GM18873 (cell line): ENCODE results near the gene EGFR.
A peak's percentile ranks its signal among the peaks of the same experiment; 100 is the strongest.

Source experiments
- ATAC-seq: cut with Tn5 transposase; IDR thresholded peaks from one replicate; pipeline ENCODE4 v1.9.1; 2021; ENCODE audit warnings: mild to moderate bottlenecking, moderate library complexity, moderate number of reproducible peaks; ENCODE audit not compliant: unreplicated experiment, low FRiP score

EGFR gene

DNA sequence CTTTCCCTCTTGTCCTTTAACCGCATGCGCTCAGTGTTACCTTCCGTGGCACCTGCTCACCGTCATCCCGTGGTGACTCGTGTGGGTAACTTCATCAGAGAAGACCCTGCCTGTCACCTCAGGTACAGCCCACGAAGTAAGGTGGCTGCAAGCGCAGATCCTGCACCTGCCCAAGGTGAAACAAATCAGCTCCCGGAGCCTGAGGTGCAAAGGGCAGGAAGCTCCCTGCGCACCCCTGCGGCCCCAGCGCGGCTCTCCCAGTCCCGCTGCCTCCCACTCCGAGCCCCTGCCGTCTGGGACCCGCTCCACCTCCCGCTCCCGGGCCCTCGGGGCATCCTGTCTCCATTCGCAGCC lies 235.4 kb downstream of the EGFR start:
- ATAC-seq, result no peak

DNA sequence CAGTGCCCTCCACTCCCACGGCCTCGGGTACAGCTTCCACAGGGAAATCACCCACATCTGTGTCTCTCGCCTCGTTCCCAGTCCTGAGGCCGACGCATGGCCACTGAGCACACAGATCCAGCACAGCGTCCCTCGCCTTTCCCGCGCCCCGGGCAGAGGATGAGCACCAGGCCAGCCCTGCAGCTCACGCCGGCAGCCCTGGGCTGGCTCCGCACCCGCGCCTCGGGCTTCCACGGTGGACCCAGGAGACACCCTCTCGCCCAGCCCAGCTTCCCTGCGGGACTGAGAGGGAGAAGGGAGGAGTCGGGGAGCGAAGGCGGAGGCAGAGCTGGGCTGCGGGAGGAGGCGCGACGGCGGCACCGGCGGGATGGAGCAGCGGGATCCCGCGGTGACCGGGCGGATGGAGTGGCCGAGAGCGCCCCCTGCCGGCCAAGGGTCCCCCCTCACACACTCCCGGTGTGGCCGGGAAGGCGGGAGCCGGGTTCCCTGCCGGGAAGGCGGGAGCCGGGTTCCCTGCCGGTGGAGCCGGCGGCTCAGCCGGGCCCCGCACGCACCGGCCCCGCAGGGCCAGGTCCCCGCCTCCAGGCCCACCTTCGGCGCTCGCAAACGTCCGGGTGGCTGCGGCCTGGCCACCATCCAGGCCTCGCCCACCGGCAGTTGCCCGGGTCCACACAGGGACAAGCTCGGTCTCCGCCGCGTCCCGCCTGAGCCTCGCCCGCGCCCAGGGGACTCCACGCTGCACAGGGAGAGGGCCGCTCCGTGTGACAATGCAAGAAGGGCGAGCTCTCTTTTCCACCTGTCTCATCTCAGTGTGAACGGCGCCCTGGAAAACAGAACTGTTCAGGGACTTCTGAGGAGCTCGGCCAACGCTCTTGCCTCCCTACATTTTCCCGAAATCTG lies 236.0 kb downstream of the EGFR start:
- ATAC-seq, result peak; percentile 64

- ATAC-seq, result peak; percentile 74
These were observed 237.0 kb downstream of the EGFR start for GRCh38 chr7:55255496-55256445.

DNA sequence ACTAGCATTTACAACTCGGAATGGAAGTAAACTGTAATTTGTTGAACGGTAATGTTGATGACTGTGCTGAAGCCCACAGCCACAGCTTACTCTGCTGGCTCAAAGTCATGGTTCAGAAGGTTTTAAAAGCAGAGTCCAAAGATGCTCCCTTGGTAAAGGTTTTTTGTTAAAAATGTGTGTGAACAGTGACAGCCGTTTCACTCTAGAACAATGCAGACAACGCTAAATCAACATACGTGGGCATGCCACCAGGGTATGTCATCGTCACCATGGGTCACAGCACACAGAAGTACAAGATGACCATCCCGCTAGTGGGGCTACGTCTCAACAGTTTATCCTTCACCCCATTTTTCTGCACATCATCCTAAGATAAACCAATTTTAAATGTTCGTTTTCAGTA lies 239.8 kb downstream of the EGFR start:
- no peak for ATAC-seq

DNA sequence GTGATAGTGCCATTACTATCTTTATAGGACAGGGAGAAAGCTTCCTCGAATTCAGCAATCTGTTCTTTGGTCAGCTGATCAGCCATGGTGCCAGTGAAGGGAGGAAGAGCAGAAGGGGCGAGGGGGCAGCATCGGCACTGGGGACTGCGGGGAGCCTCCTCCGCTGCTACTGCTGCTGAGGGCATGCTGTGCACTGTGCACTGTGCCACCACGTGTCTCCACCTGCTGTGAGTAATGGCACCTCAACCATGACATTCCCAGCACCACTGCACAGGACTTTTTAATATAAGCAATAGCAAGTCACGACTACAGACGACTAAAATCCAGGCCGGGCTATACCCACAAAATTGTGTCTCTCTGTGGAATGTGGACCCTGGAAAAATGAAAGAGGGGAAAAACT lies 241.4 kb downstream of the EGFR start:
- ATAC-seq, result no peak

- no peak for ATAC-seq
These were observed 242.0 kb downstream of the EGFR start for GRCh38 chr7:55260676-55261385.
